DMS53 treated with DMSO at 0.1 percent for 48 hours (cell line): ENCODE data around the gene DCAF10.
"Not testable (repeated sequence)": the region's sequence is repeated elsewhere in the genome, so short reads cannot be mapped to it uniquely, and the experiment has no call there.

Experiments used
- DNase-seq: peaks from one replicate; lab custom pipeline; 2025; ENCODE audit not compliant: unreplicated experiment; lab: John Stamatoyannopoulos, UW

The DCAF10 gene

GRCh38 chr9:37788332-37788731 is 12.3 kb upstream of the DCAF10 start:
- DNase-seq, result no peak

- no peak for DNase-seq
These were observed 10.5 kb upstream of the DCAF10 start for GRCh38 chr9:37790096-37790495.

- no peak for DNase-seq
These were observed 8.5 kb upstream of the DCAF10 start for GRCh38 chr9:37792122-37792521.

- DNase-seq, result no peak
These were observed 4.4 kb upstream of the DCAF10 start for GRCh38 chr9:37796232-37796631.

GRCh38 chr9:37798677-37799076 is 1.9 kb upstream of the DCAF10 start:
- no peak for DNase-seq

GRCh38 chr9:37801287-37801850 is 772 bp downstream of the DCAF10 start:
- DNase-seq, result no peak

- DNase-seq, result no peak
These were observed 1.5 kb downstream of the DCAF10 start for GRCh38 chr9:37801959-37802711.

- DNase-seq, result no peak
These were observed 5.7 kb downstream of the DCAF10 start for GRCh38 chr9:37806271-37806670.

- DNase-seq, result not testable (repeated sequence)
These were observed 9.1 kb downstream of the DCAF10 start for GRCh38 chr9:37809676-37810075.

GRCh38 chr9:37811906-37812476 is 11.4 kb downstream of the DCAF10 start:
- no peak for DNase-seq

- DNase-seq, result no peak
These were observed 12.3 kb downstream of the DCAF10 start for GRCh38 chr9:37812773-37813379.

- DNase-seq, result no peak
These were observed 18.3 kb downstream of the DCAF10 start for GRCh38 chr9:37818849-37819248.

- no peak for DNase-seq
These were observed 19.5 kb downstream of the DCAF10 start for GRCh38 chr9:37820142-37820541.

GRCh38 chr9:37825174-37825573 is 24.6 kb downstream of the DCAF10 start:
- not testable (repeated sequence) for DNase-seq

- DNase-seq, result no peak
These were observed 27.0 kb downstream of the DCAF10 start for GRCh38 chr9:37827483-37828165.

- no peak for DNase-seq
These were observed 35.2 kb downstream of the DCAF10 start for GRCh38 chr9:37835821-37836220.

GRCh38 chr9:37836386-37836785 is 35.8 kb downstream of the DCAF10 start:
- DNase-seq, result no peak

GRCh38 chr9:37839496-37840461 is 39.2 kb downstream of the DCAF10 start:
- no peak for DNase-seq

- DNase-seq, result no peak
These were observed 40.1 kb downstream of the DCAF10 start for GRCh38 chr9:37840560-37841194.

- DNase-seq, result no peak
These were observed 51.6 kb downstream of the DCAF10 start for GRCh38 chr9:37852222-37852621.
